ENCODE measurements around the gene PACRG.

DNA sequence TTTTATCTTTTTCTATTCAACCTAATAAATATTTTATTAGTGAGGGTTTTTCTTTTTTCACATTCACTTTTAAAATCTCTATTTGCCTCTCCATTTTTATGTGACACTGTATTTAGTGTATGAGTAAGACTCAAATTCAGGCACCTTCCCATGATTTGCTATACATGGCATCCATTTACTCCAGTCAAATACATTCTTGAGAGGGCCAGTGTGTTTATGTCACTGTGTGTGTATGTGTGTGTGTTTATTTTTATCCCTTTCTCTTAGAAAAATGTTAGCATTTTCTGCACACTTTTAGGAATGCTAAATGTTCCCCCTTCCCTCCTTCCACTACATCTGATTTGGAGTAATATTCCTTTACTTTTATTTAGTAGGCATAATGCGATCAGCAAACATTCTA is 290.0 kb downstream of the PACRG start:
- TF ChIP-seq RFX5 (IDR thresholded peaks at IDR 0.05; ENCODE audit: low read depth, low read length) (no peak), POLR2A (IDR thresholded peaks at IDR 0.05; ENCODE audit: insufficient read depth in 1 of 2, low read depth in 2 of 2, low read length in 2 of 2) (no peak), ZKSCAN5 (CRISPR knock-in tag; IDR thresholded peaks at IDR 0.05) (no peak), ZNF407 (CRISPR knock-in tag; IDR thresholded peaks at IDR 0.05; ENCODE audit: not compliant biosample characterization) (no peak), ZNF746 (CRISPR knock-in tag; IDR thresholded peaks at IDR 0.05) (no peak), FOXA1 (IDR thresholded peaks at IDR 0.05) (no peak), FOXA1 (CRISPR knock-in tag; IDR thresholded peaks at IDR 0.05) (no peak), ATF6 (CRISPR knock-in tag; conservative IDR thresholded peaks at IDR 0.05) (no peak), PHF8 (CRISPR knock-in tag; IDR thresholded peaks at IDR 0.05) (no peak), NR2C2 (CRISPR knock-in tag; IDR thresholded peaks at IDR 0.05; ENCODE audit: borderline replicate concordance) (no peak), TBL1XR1 (IDR thresholded peaks at IDR 0.05; ENCODE audit: borderline replicate concordance, low read length, partially characterized antibody) (no peak), CHD4 (IDR thresholded peaks at IDR 0.05; ENCODE audit: borderline replicate concordance, low read length) (no peak), ZNF205 (CRISPR knock-in tag; IDR thresholded peaks at IDR 0.05) (no peak), ATF7-NPFF (CRISPR knock-in tag; IDR thresholded peaks at IDR 0.05; ENCODE audit: low read depth) (no peak)
- TF ChIP-seq, protein P1, sequence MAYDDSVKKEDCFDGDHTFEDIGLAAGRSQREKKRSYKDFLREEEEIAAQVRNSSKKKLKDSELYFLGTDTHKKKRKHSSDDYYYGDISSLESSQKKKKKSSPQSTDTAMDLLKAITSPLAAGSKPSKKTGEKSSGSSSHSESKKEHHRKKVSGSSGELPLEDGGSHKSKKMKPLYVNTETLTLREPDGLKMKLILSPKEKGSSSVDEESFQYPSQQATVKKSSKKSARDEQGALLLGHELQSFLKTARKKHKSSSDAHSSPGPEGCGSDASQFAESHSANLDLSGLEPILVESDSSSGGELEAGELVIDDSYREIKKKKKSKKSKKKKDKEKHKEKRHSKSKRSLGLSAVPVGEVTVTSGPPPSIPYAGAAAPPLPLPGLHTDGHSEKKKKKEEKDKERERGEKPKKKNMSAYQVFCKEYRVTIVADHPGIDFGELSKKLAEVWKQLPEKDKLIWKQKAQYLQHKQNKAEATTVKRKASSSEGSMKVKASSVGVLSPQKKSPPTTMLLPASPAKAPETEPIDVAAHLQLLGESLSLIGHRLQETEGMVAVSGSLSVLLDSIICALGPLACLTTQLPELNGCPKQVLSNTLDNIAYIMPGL (CRISPR knock-in tag; IDR thresholded peaks at IDR 0.05; ENCODE audit: borderline replicate concordance in 1 of 2, low read depth in 1 of 2) = no peak
